ENCODE data around the gene PANK4.

The PANK4 gene

GRCh38 chr1:2546515-2547209 lies 20.3 kb upstream of the PANK4 start:
- Histone ChIP-seq H3K9ac (ENCODE audit: low read length) (peak overlapping the region; percentile 56), H3K4me3 (ENCODE audit: low read length) (peak overlapping the region; percentile 70), H3K27me3 (ENCODE audit: control insufficient read depth, insufficient read depth, low read length) (peaks cover 6% of the 10 kb centered on the region), H3K4me1 (ENCODE audit: control insufficient read depth, insufficient read depth, low read length) (peaks cover 4% of the 10 kb centered on the region), H3K27ac (ENCODE audit: low read depth, low read length) (peak overlapping the region; percentile 32), H3K36me3 (ENCODE audit: control insufficient read depth, insufficient read depth, low read length) (no peaks in the 10 kb centered on the region)

GRCh38 chr1:2545754-2546514 lies 19.5 kb upstream of the PANK4 start:
- peak overlapping the region; percentile 32 for H3K27ac ChIP-seq (ENCODE audit: low read depth, low read length)
- peaks cover 8% of the 10 kb centered on the region for H3K27me3 ChIP-seq (ENCODE audit: control insufficient read depth, insufficient read depth, low read length)
- no peak overlapping the region for H3K9ac ChIP-seq (ENCODE audit: low read length)
- H3K36me3 ChIP-seq (ENCODE audit: control insufficient read depth, insufficient read depth, low read length) = no peaks in the 10 kb centered on the region
- H3K4me1 ChIP-seq (ENCODE audit: control insufficient read depth, insufficient read depth, low read length) = peaks cover 4% of the 10 kb centered on the region
- H3K4me3 ChIP-seq (ENCODE audit: low read length) = peak overlapping the region; percentile 70

- Histone ChIP-seq H3K4me3 (ENCODE audit: low read length) (no peak overlapping the region), H3K27ac (ENCODE audit: low read depth, low read length) (no peak overlapping the region), H3K36me3 (ENCODE audit: control insufficient read depth, insufficient read depth, low read length) (no peaks in the 10 kb centered on the region)
These were observed 18.7 kb upstream of the PANK4 start for GRCh38 chr1:2544875-2545640.

GRCh38 chr1:2544093-2544874 lies 17.9 kb upstream of the PANK4 start:
- Histone ChIP-seq H3K9ac (ENCODE audit: low read length) (no peak overlapping the region), H3K4me3 (ENCODE audit: low read length) (no peak overlapping the region), H3K36me3 (ENCODE audit: control insufficient read depth, insufficient read depth, low read length) (no peaks in the 10 kb centered on the region), H3K27me3 (ENCODE audit: control insufficient read depth, insufficient read depth, low read length) (peaks cover 10% of the 10 kb centered on the region), H3K4me1 (ENCODE audit: control insufficient read depth, insufficient read depth, low read length) (peaks cover 4% of the 10 kb centered on the region), H3K27ac (ENCODE audit: low read depth, low read length) (no peak overlapping the region)

More at GRCh38 chr1:2544875-2545640, 18.7 kb upstream of the PANK4 start:
- H3K27me3 ChIP-seq (ENCODE audit: control insufficient read depth, insufficient read depth, low read length) = peaks cover 8% of the 10 kb centered on the region
- peaks cover 4% of the 10 kb centered on the region for H3K4me1 ChIP-seq (ENCODE audit: control insufficient read depth, insufficient read depth, low read length)
- H3K9ac ChIP-seq (ENCODE audit: low read length) = no peak overlapping the region

- peaks cover 10% of the 10 kb centered on the region for H3K27me3 ChIP-seq (ENCODE audit: control insufficient read depth, insufficient read depth, low read length)
- H3K27ac ChIP-seq (ENCODE audit: low read depth, low read length) = no peak overlapping the region
- H3K9ac ChIP-seq (ENCODE audit: low read length) = no peak overlapping the region
- H3K4me1 ChIP-seq (ENCODE audit: control insufficient read depth, insufficient read depth, low read length) = no peaks in the 10 kb centered on the region
- H3K4me3 ChIP-seq (ENCODE audit: low read length) = no peak overlapping the region
- H3K36me3 ChIP-seq (ENCODE audit: control insufficient read depth, insufficient read depth, low read length) = no peaks in the 10 kb centered on the region
These were observed 17.2 kb upstream of the PANK4 start for GRCh38 chr1:2543543-2544092.

- H3K36me3 ChIP-seq (ENCODE audit: control insufficient read depth, insufficient read depth, low read length) = no peaks in the 10 kb centered on the region
- H3K9ac ChIP-seq (ENCODE audit: low read length) = no peak overlapping the region
- H3K27me3 ChIP-seq (ENCODE audit: control insufficient read depth, insufficient read depth, low read length) = peaks cover 13% of the 10 kb centered on the region
- no peaks in the 10 kb centered on the region for H3K4me1 ChIP-seq (ENCODE audit: control insufficient read depth, insufficient read depth, low read length)
- no peak overlapping the region for H3K4me3 ChIP-seq (ENCODE audit: low read length)
- H3K27ac ChIP-seq (ENCODE audit: low read depth, low read length) = no peak overlapping the region
These were observed 16.0 kb upstream of the PANK4 start for GRCh38 chr1:2542246-2542915.

GRCh38 chr1:2541619-2542245 lies 15.3 kb upstream of the PANK4 start:
- no peaks in the 10 kb centered on the region for H3K36me3 ChIP-seq (ENCODE audit: control insufficient read depth, insufficient read depth, low read length)
- H3K4me3 ChIP-seq (ENCODE audit: low read length) = no peak overlapping the region
- H3K27ac ChIP-seq (ENCODE audit: low read depth, low read length) = no peak overlapping the region
- no peaks in the 10 kb centered on the region for H3K4me1 ChIP-seq (ENCODE audit: control insufficient read depth, insufficient read depth, low read length)
- H3K9ac ChIP-seq (ENCODE audit: low read length) = no peak overlapping the region
- peaks cover 14% of the 10 kb centered on the region for H3K27me3 ChIP-seq (ENCODE audit: control insufficient read depth, insufficient read depth, low read length)

GRCh38 chr1:2540816-2541492 lies 14.6 kb upstream of the PANK4 start:
- no peaks in the 10 kb centered on the region for H3K4me1 ChIP-seq (ENCODE audit: control insufficient read depth, insufficient read depth, low read length)
- no peaks in the 10 kb centered on the region for H3K36me3 ChIP-seq (ENCODE audit: control insufficient read depth, insufficient read depth, low read length)
- H3K27me3 ChIP-seq (ENCODE audit: control insufficient read depth, insufficient read depth, low read length) = peaks cover 16% of the 10 kb centered on the region
- H3K9ac ChIP-seq (ENCODE audit: low read length) = no peak overlapping the region
- H3K27ac ChIP-seq (ENCODE audit: low read depth, low read length) = no peak overlapping the region
- no peak overlapping the region for H3K4me3 ChIP-seq (ENCODE audit: low read length)

- H3K4me3 ChIP-seq (ENCODE audit: low read length) = no peak overlapping the region
- H3K9ac ChIP-seq (ENCODE audit: low read length) = no peak overlapping the region
- no peaks in the 10 kb centered on the region for H3K4me1 ChIP-seq (ENCODE audit: control insufficient read depth, insufficient read depth, low read length)
- H3K36me3 ChIP-seq (ENCODE audit: control insufficient read depth, insufficient read depth, low read length) = no peaks in the 10 kb centered on the region
- no peak overlapping the region for H3K27ac ChIP-seq (ENCODE audit: low read depth, low read length)
- H3K27me3 ChIP-seq (ENCODE audit: control insufficient read depth, insufficient read depth, low read length) = peaks cover 21% of the 10 kb centered on the region
These were observed 13.0 kb upstream of the PANK4 start for GRCh38 chr1:2539312-2539907.

GRCh38 chr1:2538872-2539271 lies 12.5 kb upstream of the PANK4 start:
- peaks cover 21% of the 10 kb centered on the region for H3K27me3 ChIP-seq (ENCODE audit: control insufficient read depth, insufficient read depth, low read length)
- no peak overlapping the region for H3K27ac ChIP-seq (ENCODE audit: low read depth, low read length)
- H3K9ac ChIP-seq (ENCODE audit: low read length) = no peak overlapping the region
- H3K36me3 ChIP-seq (ENCODE audit: control insufficient read depth, insufficient read depth, low read length) = no peaks in the 10 kb centered on the region
- H3K4me3 ChIP-seq (ENCODE audit: low read length) = no peak overlapping the region
- no peaks in the 10 kb centered on the region for H3K4me1 ChIP-seq (ENCODE audit: control insufficient read depth, insufficient read depth, low read length)

All from rectal smooth muscle tissue (tissue), 1 donor.